GM23338 (cell line): Measurements from ENCODE around the gene TRABD2A. TPM values are rescaled to one million over a fixed set of nuclear protein-coding genes. Genes with fewer than 3 reads are reported as not detected.

Experiments used
- ATAC-seq: fragments of 200-7000 bp; cut with Tn5 transposase; 3 replicates; pipeline ENCODE4 v1.9.1; 2020
- DNase-seq: peaks from one replicate; pipeline ENCODE4 v3.0.0-alpha.2; 2015; ENCODE audit warnings: low spot score
- H2AFZ ChIP-seq: fragments of 200-600 bp; sonication (generic); 2 replicates; pipeline ENCODE4 v1.8.0; 2016; ENCODE audit warnings: antibody characterized with exemption, mild to moderate bottlenecking, moderate library complexity
- H3F3A ChIP-seq: fragments of 200-600 bp; sonication (generic); replicated peaks from 2 replicates; pipeline ENCODE4 v1.8.0; 2017; ENCODE audit warnings: antibody characterized with exemption, mixed run types, low read depth
- H3K27ac ChIP-seq: fragments of 200-600 bp; sonication (generic); 2 replicates; pipeline ENCODE4 v1.6.1; 2016; ENCODE audit warnings: low read depth
- H3K27me3 ChIP-seq: fragments of 200-600 bp; sonication (generic); 2 replicates; pipeline ENCODE4 v1.8.0; 2016; ENCODE audit warnings: mild to moderate bottlenecking, mixed run types, moderate library complexity; ENCODE audit not compliant: insufficient read depth
- H3K36me3 ChIP-seq: fragments of 200-600 bp; sonication (generic); 2 replicates; pipeline ENCODE4 v1.8.0; 2016; ENCODE audit warnings: mild to moderate bottlenecking; ENCODE audit not compliant: insufficient read depth
- H3K4me1 ChIP-seq: fragments of 200-600 bp; sonication (generic); 2 replicates; pipeline ENCODE4 v1.8.0; 2016; ENCODE audit warnings: mild to moderate bottlenecking, moderate library complexity; ENCODE audit not compliant: insufficient read depth
- H3K4me2 ChIP-seq: fragments of 200-600 bp; sonication (generic); 2 replicates; pipeline ENCODE4 v1.7.1; 2017; ENCODE audit warnings: mixed run types
- H3K4me3 ChIP-seq: fragments of 200-600 bp; sonication (generic); 2 replicates; pipeline ENCODE4 v1.6.1; 2016; ENCODE audit warnings: mixed run types
- H3K79me2 ChIP-seq: fragments of 200-600 bp; sonication (generic); replicated peaks from 2 replicates; pipeline ENCODE4 v1.8.0; 2017; ENCODE audit warnings: mild to moderate bottlenecking; ENCODE audit not compliant: insufficient read depth
- H3K9me2 ChIP-seq: fragments of 200-600 bp; sonication (generic); 2 replicates; pipeline ENCODE4 v1.8.0; 2017; ENCODE audit not compliant: insufficient read depth
- H4K20me1 ChIP-seq: fragments of 200-600 bp; sonication (generic); replicated peaks from 2 replicates; pipeline ENCODE4 v1.8.0; 2017; ENCODE audit warnings: mild to moderate bottlenecking; ENCODE audit not compliant: insufficient read depth
- H3K27ac Mint-ChIP-seq: 2 replicates; pipeline ENCODE4 v1.8.0; 2020; ENCODE audit warnings: inconsistent platforms, mild to moderate bottlenecking, moderate library complexity, mixed read lengths
- H3K27me3 Mint-ChIP-seq: 3 replicates; pipeline ENCODE4 v1.8.0; 2022; ENCODE audit warnings: low read depth, mild to moderate bottlenecking, moderate library complexity, mixed read lengths, inconsistent platforms; ENCODE audit not compliant: insufficient read depth, poor library complexity
- H3K36me3 Mint-ChIP-seq: 3 replicates; pipeline ENCODE4 v1.8.0; 2021; ENCODE audit warnings: low read depth, mild to moderate bottlenecking, inconsistent platforms, moderate library complexity, mixed read lengths
- H3K4me1 Mint-ChIP-seq: 3 replicates; pipeline ENCODE4 v1.8.0; 2020; ENCODE audit warnings: mild to moderate bottlenecking, inconsistent platforms, mixed read lengths
- H3K4me3 Mint-ChIP-seq: 3 replicates; pipeline ENCODE4 v1.8.0; 2021; ENCODE audit warnings: moderate library complexity, mild to moderate bottlenecking, inconsistent platforms, mixed read lengths
- H3K9me3 Mint-ChIP-seq: 3 replicates; pipeline ENCODE4 v1.8.0; 2020; ENCODE audit warnings: moderate library complexity, mild to moderate bottlenecking, inconsistent platforms, mixed read lengths
- CREB1 ChIP-seq: fragments of 250-450 bp; sonication (Bioruptor Pico); IDR thresholded peaks from 2 replicates; pipeline ENCODE4 v1.5.0; 2020; ENCODE audit warnings: low read depth, mild to moderate bottlenecking, moderate library complexity
- CTCF ChIP-seq, 2 experiments: fragments of 200-600 bp in 1 of 2; sonication (generic) in 1 of 2; conservative IDR thresholded peaks; 2 replicates each; pipeline versions ENCODE4 v1.5.1 to v1.6.1; 2016 to 2017; ENCODE audit warnings: antibody characterized with exemption in 2 of 2, low read depth in 2 of 2, mild to moderate bottlenecking in 2 of 2, moderate library complexity in 1 of 2
- ETS1 ChIP-seq: IDR thresholded peaks from 2 replicates; pipeline ENCODE4 v1.6.1; 2016; ENCODE audit warnings: antibody characterized with exemption
- EZH2 ChIP-seq: fragments of 200-600 bp; sonication (generic); IDR thresholded peaks from one replicate; pipeline ENCODE4 v1.8.0; 2017; ENCODE audit warnings: antibody characterized with exemption, mild to moderate bottlenecking, low read depth; ENCODE audit not compliant: unreplicated experiment
- EZH2phosphoT487 ChIP-seq: fragments of 200-600 bp; sonication (generic); IDR thresholded peaks from one replicate; pipeline ENCODE4 v1.8.1; 2018; ENCODE audit warnings: antibody characterized with exemption; ENCODE audit not compliant: unreplicated experiment
- JUNB ChIP-seq: IDR thresholded peaks from one replicate; pipeline ENCODE4 v1.6.1; 2016; ENCODE audit warnings: antibody characterized with exemption; ENCODE audit not compliant: unreplicated experiment
- NANOG ChIP-seq: IDR thresholded peaks from 2 replicates; pipeline ENCODE4 v1.6.1; 2016; ENCODE audit warnings: antibody characterized with exemption, borderline replicate concordance
- POLR2AphosphoS5 ChIP-seq: IDR thresholded peaks from 2 replicates; pipeline ENCODE4 v1.6.1; 2016; ENCODE audit warnings: antibody characterized with exemption, low read depth
- STAT1 ChIP-seq: IDR thresholded peaks from one replicate; pipeline ENCODE4 v1.6.1; 2016; ENCODE audit warnings: antibody characterized with exemption; ENCODE audit not compliant: unreplicated experiment
- ZNF114 ChIP-seq: fragments of 250-450 bp; sonication (Bioruptor Pico); IDR thresholded peaks from 2 replicates; pipeline ENCODE4 v1.5.0; 2020; ENCODE audit warnings: mild to moderate bottlenecking, moderate library complexity
- ZNF331 ChIP-seq: fragments of 250-450 bp; sonication (Bioruptor Pico); IDR thresholded peaks from 2 replicates; pipeline ENCODE4 v1.5.0; 2020; ENCODE audit warnings: low read depth, mild to moderate bottlenecking, moderate library complexity
- ZNF462 ChIP-seq: fragments of 250-450 bp; sonication (Bioruptor Pico); IDR thresholded peaks from 2 replicates; pipeline ENCODE4 v1.5.0; 2020; ENCODE audit warnings: mild to moderate bottlenecking, moderate library complexity
- polyA plus RNA-seq: library from polyadenylated mRNA; unstranded; fragments of >200 nt; fragmentation: Nextera tagmentation; extraction: Ambion mirVana; gene quantifications from 2 replicates; pipeline ENCODE4 v1.2.1, GENCODE V29; 2016
- total RNA-seq: library from RNA; depleted of rRNA; stranded (reverse); fragments of >200 nt; shearing (Covaris generic); gene quantifications from 2 replicates; pipeline ENCODE4 v1.2.3, GENCODE V29; 2014

TRABD2A gene
- total and polyA plus RNA-seq, 2 experiments from 2014 or later = 5.5 to 12.1 TPM

GRCh38 chr2:84796798-84797197, 84.1 kb downstream of the TRABD2A start (continued):
- TF ChIP-seq JUNB (no peak), ETS1 (no peak)

- Histone ChIP-seq H3K27ac (no peak overlapping the region), H3K36me3 (no peaks in the 10 kb centered on the region), H3K4me3 (no peak overlapping the region), H2AFZ (no peak overlapping the region), H3K27me3 (no peaks in the 10 kb centered on the region), H3F3A (no peaks in the 10 kb centered on the region), H3K9me2 (peaks cover 13% of the 10 kb centered on the region), H3K4me2 (no peak overlapping the region), H4K20me1 (no peaks in the 10 kb centered on the region), H3K79me2 (no peaks in the 10 kb centered on the region), H3K4me1 (no peaks in the 10 kb centered on the region)
- Mint-ChIP-seq H3K9me3 (no peaks in the 10 kb centered on the region), H3K36me3 (no peaks in the 10 kb centered on the region), H3K27ac (no peak overlapping the region), H3K4me1 (peaks cover 4% of the 10 kb centered on the region; the same call in 2 of the 3 replicates), H3K27me3 (peaks cover 7% of the 10 kb centered on the region), H3K4me3 (no peak overlapping the region)
- no peak for DNase-seq
- ATAC-seq = no peak
- TF ChIP-seq EZH2 (no peak), JUNB (no peak), STAT1 (no peak), EZH2phosphoT487 (no peak), ZNF331 (CRISPR knock-in tag) (no peak), ZNF114 (CRISPR knock-in tag) (no peak), ZNF462 (CRISPR knock-in tag) (no peak), POLR2AphosphoS5 (no peak), CTCF (conservative IDR thresholded peaks at IDR 0.05; ENCODE audit: low read depth in 2 of 2) (no peak), NANOG (no peak), ETS1 (no peak), CREB1 (CRISPR knock-in tag) (no peak)
These were observed 87.2 kb downstream of the TRABD2A start for GRCh38 chr2:84793641-84794040.
